ENCODE measurements around the gene SNRPA.

DNA sequence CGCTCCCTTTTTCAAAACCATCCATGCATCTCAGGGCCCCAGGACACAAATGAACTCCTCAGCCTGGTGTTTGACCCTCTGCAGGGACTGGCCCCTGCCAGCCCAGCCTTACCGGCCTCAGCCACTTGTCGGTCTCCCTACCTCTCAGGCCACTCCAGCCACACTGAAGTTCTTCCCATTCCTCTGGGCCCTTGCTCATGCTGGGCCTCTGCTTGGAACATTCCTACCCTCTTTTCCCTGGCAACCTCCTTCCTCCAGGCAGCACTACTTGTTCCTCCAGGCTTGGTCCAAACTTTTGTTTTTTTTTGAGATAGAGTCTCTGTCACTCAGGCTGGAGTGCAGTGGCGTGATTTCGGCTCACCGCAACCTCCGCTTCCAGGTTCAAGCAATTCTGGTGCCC, 40.3 kb downstream of the SNRPA start:
- no peak for TF ChIP-seq POLR2AphosphoS5 (IDR thresholded peaks at IDR 0.05; ENCODE audit: low read depth, low read length)
- no peak for TF ChIP-seq SIN3A (IDR thresholded peaks at IDR 0.05; ENCODE audit: borderline replicate concordance, insufficient read depth, low read length)
- TF ChIP-seq TAF1 (IDR thresholded peaks at IDR 0.05; ENCODE audit: borderline replicate concordance, insufficient read depth, low read length) = no peak
- TF ChIP-seq, protein P1, sequence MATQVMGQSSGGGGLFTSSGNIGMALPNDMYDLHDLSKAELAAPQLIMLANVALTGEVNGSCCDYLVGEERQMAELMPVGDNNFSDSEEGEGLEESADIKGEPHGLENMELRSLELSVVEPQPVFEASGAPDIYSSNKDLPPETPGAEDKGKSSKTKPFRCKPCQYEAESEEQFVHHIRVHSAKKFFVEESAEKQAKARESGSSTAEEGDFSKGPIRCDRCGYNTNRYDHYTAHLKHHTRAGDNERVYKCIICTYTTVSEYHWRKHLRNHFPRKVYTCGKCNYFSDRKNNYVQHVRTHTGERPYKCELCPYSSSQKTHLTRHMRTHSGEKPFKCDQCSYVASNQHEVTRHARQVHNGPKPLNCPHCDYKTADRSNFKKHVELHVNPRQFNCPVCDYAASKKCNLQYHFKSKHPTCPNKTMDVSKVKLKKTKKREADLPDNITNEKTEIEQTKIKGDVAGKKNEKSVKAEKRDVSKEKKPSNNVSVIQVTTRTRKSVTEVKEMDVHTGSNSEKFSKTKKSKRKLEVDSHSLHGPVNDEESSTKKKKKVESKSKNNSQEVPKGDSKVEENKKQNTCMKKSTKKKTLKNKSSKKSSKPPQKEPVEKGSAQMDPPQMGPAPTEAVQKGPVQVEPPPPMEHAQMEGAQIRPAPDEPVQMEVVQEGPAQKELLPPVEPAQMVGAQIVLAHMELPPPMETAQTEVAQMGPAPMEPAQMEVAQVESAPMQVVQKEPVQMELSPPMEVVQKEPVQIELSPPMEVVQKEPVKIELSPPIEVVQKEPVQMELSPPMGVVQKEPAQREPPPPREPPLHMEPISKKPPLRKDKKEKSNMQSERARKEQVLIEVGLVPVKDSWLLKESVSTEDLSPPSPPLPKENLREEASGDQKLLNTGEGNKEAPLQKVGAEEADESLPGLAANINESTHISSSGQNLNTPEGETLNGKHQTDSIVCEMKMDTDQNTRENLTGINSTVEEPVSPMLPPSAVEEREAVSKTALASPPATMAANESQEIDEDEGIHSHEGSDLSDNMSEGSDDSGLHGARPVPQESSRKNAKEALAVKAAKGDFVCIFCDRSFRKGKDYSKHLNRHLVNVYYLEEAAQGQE (IDR thresholded peaks at IDR 0.05; ENCODE audit: insufficient read depth in 1 of 2, low read depth in 2 of 2, low read length in 2 of 2) = no peak
- no peak for TF ChIP-seq FOXP2 (optimal IDR thresholded peaks at IDR 0.05; ENCODE audit: borderline replicate concordance, extremely low read depth, extremely low read length, insufficient read depth)

All from PFSK-1 (cell line).